HEK293 (cell line): ENCODE measurements around the gene KANSL2.

ENCODE experiments used
- KLF16 ChIP-seq: fragments of 450-650 bp; formaldehyde crosslinking; IDR thresholded peaks from 2 replicates; pipeline ENCODE4 v1.5.1; 2017; ENCODE audit warnings: missing biosample characterization, missing genetic modification characterization
- ZNF214 ChIP-seq: fragments of 450-650 bp; formaldehyde crosslinking; IDR thresholded peaks from 2 replicates; pipeline ENCODE4 v1.5.1; 2017; ENCODE audit warnings: missing biosample characterization, mild to moderate bottlenecking, missing genetic modification characterization, borderline replicate concordance
- TF ChIP-seq, protein P1 (sequence below): fragments of 450-650 bp; formaldehyde crosslinking; IDR thresholded peaks from 2 replicates; pipeline ENCODE4 v1.5.1; 2017; ENCODE audit warnings: missing biosample characterization, missing genetic modification characterization
- TF ChIP-seq, protein P2 (sequence below): fragments of 450-650 bp; formaldehyde crosslinking; IDR thresholded peaks from 2 replicates; pipeline ENCODE4 v1.5.1; 2016; ENCODE audit warnings: missing biosample characterization, missing genetic modification characterization
- TF ChIP-seq, protein P3 (sequence below): fragments of 450-650 bp; formaldehyde crosslinking; IDR thresholded peaks from 2 replicates; pipeline ENCODE4 v1.5.1; 2016; ENCODE audit warnings: missing biosample characterization, missing genetic modification characterization, low read depth
- TF ChIP-seq, protein P4 (sequence below): fragments of 450-650 bp; formaldehyde crosslinking; IDR thresholded peaks from 2 replicates; pipeline ENCODE4 v1.5.1; 2016; ENCODE audit warnings: missing biosample characterization, missing genetic modification characterization

DNA sequence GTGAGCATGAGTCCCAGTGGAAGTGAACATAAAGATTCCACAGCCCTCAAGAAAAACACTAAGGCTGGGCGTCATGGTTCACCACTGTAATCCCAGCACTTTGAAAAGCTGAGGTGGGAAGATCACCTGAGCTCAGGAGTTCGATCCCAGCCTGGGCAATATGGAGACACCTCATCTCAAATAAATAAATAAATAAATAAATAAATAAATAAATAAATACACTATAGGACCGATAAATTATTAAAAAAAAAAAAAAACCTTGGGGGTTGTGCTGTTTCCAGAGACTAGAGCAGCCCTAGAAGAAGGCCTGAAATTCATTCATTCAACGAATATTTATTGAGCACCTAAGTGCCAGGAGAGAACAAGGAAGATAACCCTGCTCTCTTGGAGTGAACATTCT is 1.5 kb upstream of the KANSL2 start:
- TF ChIP-seq, protein P1, sequence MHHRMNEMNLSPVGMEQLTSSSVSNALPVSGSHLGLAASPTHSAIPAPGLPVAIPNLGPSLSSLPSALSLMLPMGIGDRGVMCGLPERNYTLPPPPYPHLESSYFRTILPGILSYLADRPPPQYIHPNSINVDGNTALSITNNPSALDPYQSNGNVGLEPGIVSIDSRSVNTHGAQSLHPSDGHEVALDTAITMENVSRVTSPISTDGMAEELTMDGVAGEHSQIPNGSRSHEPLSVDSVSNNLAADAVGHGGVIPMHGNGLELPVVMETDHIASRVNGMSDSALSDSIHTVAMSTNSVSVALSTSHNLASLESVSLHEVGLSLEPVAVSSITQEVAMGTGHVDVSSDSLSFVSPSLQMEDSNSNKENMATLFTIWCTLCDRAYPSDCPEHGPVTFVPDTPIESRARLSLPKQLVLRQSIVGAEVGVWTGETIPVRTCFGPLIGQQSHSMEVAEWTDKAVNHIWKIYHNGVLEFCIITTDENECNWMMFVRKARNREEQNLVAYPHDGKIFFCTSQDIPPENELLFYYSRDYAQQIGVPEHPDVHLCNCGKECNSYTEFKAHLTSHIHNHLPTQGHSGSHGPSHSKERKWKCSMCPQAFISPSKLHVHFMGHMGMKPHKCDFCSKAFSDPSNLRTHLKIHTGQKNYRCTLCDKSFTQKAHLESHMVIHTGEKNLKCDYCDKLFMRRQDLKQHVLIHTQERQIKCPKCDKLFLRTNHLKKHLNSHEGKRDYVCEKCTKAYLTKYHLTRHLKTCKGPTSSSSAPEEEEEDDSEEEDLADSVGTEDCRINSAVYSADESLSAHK (tag by site-specific recombination), result no peak
- TF ChIP-seq ZNF214 (tag by site-specific recombination) (no peak), KLF16 (tag by site-specific recombination) (no peak)
- TF ChIP-seq, protein P2, sequence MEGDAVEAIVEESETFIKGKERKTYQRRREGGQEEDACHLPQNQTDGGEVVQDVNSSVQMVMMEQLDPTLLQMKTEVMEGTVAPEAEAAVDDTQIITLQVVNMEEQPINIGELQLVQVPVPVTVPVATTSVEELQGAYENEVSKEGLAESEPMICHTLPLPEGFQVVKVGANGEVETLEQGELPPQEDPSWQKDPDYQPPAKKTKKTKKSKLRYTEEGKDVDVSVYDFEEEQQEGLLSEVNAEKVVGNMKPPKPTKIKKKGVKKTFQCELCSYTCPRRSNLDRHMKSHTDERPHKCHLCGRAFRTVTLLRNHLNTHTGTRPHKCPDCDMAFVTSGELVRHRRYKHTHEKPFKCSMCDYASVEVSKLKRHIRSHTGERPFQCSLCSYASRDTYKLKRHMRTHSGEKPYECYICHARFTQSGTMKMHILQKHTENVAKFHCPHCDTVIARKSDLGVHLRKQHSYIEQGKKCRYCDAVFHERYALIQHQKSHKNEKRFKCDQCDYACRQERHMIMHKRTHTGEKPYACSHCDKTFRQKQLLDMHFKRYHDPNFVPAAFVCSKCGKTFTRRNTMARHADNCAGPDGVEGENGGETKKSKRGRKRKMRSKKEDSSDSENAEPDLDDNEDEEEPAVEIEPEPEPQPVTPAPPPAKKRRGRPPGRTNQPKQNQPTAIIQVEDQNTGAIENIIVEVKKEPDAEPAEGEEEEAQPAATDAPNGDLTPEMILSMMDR, result no peak
- TF ChIP-seq, protein P3, sequence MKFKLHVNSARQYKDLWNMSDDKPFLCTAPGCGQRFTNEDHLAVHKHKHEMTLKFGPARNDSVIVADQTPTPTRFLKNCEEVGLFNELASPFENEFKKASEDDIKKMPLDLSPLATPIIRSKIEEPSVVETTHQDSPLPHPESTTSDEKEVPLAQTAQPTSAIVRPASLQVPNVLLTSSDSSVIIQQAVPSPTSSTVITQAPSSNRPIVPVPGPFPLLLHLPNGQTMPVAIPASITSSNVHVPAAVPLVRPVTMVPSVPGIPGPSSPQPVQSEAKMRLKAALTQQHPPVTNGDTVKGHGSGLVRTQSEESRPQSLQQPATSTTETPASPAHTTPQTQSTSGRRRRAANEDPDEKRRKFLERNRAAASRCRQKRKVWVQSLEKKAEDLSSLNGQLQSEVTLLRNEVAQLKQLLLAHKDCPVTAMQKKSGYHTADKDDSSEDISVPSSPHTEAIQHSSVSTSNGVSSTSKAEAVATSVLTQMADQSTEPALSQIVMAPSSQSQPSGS, result no peak
- TF ChIP-seq, protein P4, sequence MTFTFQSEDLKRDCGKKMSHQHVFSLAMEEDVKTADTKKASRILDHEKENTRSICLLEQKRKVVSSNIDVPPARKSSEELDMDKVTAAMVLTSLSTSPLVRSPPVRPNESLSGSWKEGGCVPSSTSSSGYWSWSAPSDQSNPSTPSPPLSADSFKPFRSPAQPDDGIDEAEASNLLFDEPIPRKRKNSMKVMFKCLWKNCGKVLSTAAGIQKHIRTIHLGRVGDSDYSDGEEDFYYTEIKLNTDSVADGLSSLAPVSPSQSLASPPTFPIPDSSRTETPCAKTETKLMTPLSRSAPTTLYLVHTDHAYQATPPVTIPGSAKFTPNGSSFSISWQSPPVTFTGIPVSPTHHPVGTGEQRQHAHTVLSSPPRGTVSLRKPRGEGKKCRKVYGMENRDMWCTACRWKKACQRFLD, result 0 out of 2 replicates have a peak, but pooled peaks have one; percentile 52
